GM12878 (cell line): Measurements from ENCODE around the gene EPO. TPM values are rescaled to one million over a fixed set of nuclear protein-coding genes. Genes with fewer than 3 reads are reported as not detected.
A peak's percentile ranks its signal among the peaks of the same experiment; 100 is the strongest.

Experiments used
- ATAC-seq: fragments of 200-7000 bp; cut with Tn5 transposase; 3 replicates; pipeline ENCODE4 v1.9.1; 2020; ENCODE audit warnings: mild to moderate bottlenecking, moderate library complexity
- BruUV-seq: library from RNA; stranded (reverse); fragments of 400-500 nt; replicated peaks from 2 replicates; lab custom pipeline; 2021; lab: Mats Ljungman, UMichigan
- CTCF ChIA-PET: fragments of 300-600 bp; sonication (Branson Sonifier 250); formaldehyde crosslinking; extraction: SDS; loops from one replicate; lab custom pipeline; 2021; ENCODE audit warnings: inconsistent platforms; lab: Yijun Ruan, JAX
- POLR2A ChIA-PET: fragments of 350-600 bp; formaldehyde crosslinking; extraction: SDS; loops from one replicate; lab custom pipeline; 2021; ENCODE audit warnings: inconsistent platforms; lab: Charles Lee
- RAD21 ChIA-PET: fragments of 300-600 bp; sonication (Branson Sonifier 250); formaldehyde crosslinking; loops from one replicate; lab custom pipeline; 2023; ENCODE audit warnings: antibody characterized with exemption; ENCODE audit not compliant: unreplicated experiment; lab: Charles Lee
- SMC1A ChIA-PET: fragments of 300-600 bp; sonication (Branson Sonifier 250); formaldehyde crosslinking; loops from one replicate; lab custom pipeline; 2023; ENCODE audit not compliant: unreplicated experiment, uncharacterized antibody; lab: Charles Lee
- DNase-seq: peaks from one replicate; pipeline ENCODE4 v3.0.0-alpha.2; 2011; ENCODE audit warnings: low read depth, low spot score
- FAIRE-seq: peaks from 3 replicates; lab custom pipeline; 2011; peaks lifted over from hg19 to GRCh38; lab: Jason Lieb, UNC
- H2AFZ ChIP-seq: 2 replicates; pipeline ENCODE4 v1.6.0; 2011; ENCODE audit warnings: low read depth, low read length, control low read depth; ENCODE audit not compliant: control insufficient read depth
- H3K27ac ChIP-seq: 2 replicates; pipeline ENCODE4 v1.5.1; 2011; ENCODE audit warnings: control low read depth; ENCODE audit not compliant: control insufficient read depth, insufficient read depth
- H3K27me3 ChIP-seq, 2 experiments: replicated peaks in 1 of 2; 2 replicates each; pipeline versions ENCODE4 v1.6.0 to v1.6.1; 2011; ENCODE audit warnings: low read length in 1 of 2; ENCODE audit not compliant: control insufficient read depth in 2 of 2, insufficient read depth in 2 of 2
- H3K36me3 ChIP-seq, 2 experiments: 2 replicates each; pipeline ENCODE4 v1.5.1; 2011; ENCODE audit warnings: low read length in 1 of 2; ENCODE audit not compliant: control insufficient read depth in 2 of 2, insufficient read depth in 2 of 2
- H3K4me1 ChIP-seq: 2 replicates; pipeline ENCODE4 v1.6.1; 2011; ENCODE audit warnings: mild to moderate bottlenecking, low read length, moderate library complexity, mixed read lengths; ENCODE audit not compliant: control insufficient read depth, insufficient read depth
- H3K4me2 ChIP-seq: 2 replicates; pipeline ENCODE4 v1.6.0; 2011; ENCODE audit warnings: control low read depth; ENCODE audit not compliant: control insufficient read depth, insufficient read depth
- H3K4me3 ChIP-seq: fragments of 200-600 bp; sonication (generic); 2 replicates; pipeline ENCODE4 v1.5.1; 2016
- H3K79me2 ChIP-seq: 2 replicates; pipeline ENCODE4 v1.6.0; 2011; ENCODE audit warnings: low read length; ENCODE audit not compliant: control insufficient read depth, insufficient read depth
- H3K9ac ChIP-seq: 2 replicates; pipeline ENCODE4 v1.8.0; 2011; ENCODE audit warnings: low read length, control low read depth, mixed read lengths; ENCODE audit not compliant: control insufficient read depth, insufficient read depth
- H3K9me3 ChIP-seq: replicated peaks from 3 replicates; pipeline ENCODE4 v1.5.1; 2011; ENCODE audit warnings: mild to moderate bottlenecking, low read length; ENCODE audit not compliant: control insufficient read depth, insufficient read depth
- H4K20me1 ChIP-seq: 2 replicates; pipeline ENCODE4 v1.6.0; 2011; ENCODE audit not compliant: control insufficient read depth, insufficient read depth
- MLLT1 ChIP-seq: fragments of 450-650 bp; IDR thresholded peaks from 2 replicates; pipeline ENCODE4 v1.6.1; 2016; ENCODE audit warnings: mild to moderate bottlenecking
- PML ChIP-seq: IDR thresholded peaks from 2 replicates; pipeline ENCODE4 v1.6.1; 2012; ENCODE audit warnings: low read length, inconsistent platforms
- POLR2A ChIP-seq: IDR thresholded peaks from 2 replicates; pipeline ENCODE4 v1.6.1; 2011; ENCODE audit warnings: low read depth, mild to moderate bottlenecking, low read length
- POLR2AphosphoS2 ChIP-seq: IDR thresholded peaks from 2 replicates; pipeline ENCODE4 v1.6.1; 2011; ENCODE audit warnings: low read depth, mild to moderate bottlenecking, low read length, improper control_type of control experiment, moderate library complexity
- POLR2AphosphoS5 ChIP-seq: IDR thresholded peaks from 2 replicates; pipeline ENCODE4 v1.6.1; 2011; ENCODE audit warnings: mild to moderate bottlenecking, low read length, inconsistent platforms
- SMC3 ChIP-seq: IDR thresholded peaks from 2 replicates; pipeline ENCODE4 v1.6.1; 2011; ENCODE audit warnings: low read length, improper control_type of control experiment, borderline replicate concordance
- SP1 ChIP-seq: IDR thresholded peaks from one replicate; pipeline ENCODE4 v1.6.1; 2011; ENCODE audit warnings: low read depth, low read length
- TAF1 ChIP-seq: IDR thresholded peaks from 2 replicates; pipeline ENCODE4 v1.6.1; 2011; ENCODE audit warnings: mild to moderate bottlenecking, low read depth, low read length, borderline replicate concordance
- ZBTB4 ChIP-seq: fragments of 450-650 bp; formaldehyde crosslinking; IDR thresholded peaks from 2 replicates; pipeline ENCODE4 v1.4.0; 2022; ENCODE audit warnings: mild to moderate bottlenecking, moderate library complexity
- WGBS: methylation state at CpG from one replicate; pipeline ENCODE4 v1.1.6; 2016; ENCODE audit warnings: low lambda C conversion rate; ENCODE audit not compliant: insufficient replicate concordance, insufficient coverage; ENCODE audit errors: missing lambda C conversion rate; 5-methylcytosine and 5-hydroxymethylcytosine counted together
- in situ Hi-C: fragments of 300-500 bp; cut with MboI; formaldehyde crosslinking; loops from 9 replicates; pipeline ENCODE4 v1.14.3; 2018; ENCODE audit warnings: mixed read lengths
- intact Hi-C: fragments of 100-400 bp; cut with micrococcal nuclease; formaldehyde crosslinking; loops from one replicate; pipeline ENCODE4 v1.14.2; 2022; ENCODE audit not compliant: unreplicated experiment
- polyA plus RNA-seq, 11 experiments: library from polyadenylated mRNA; depleted of rRNA in 4 of 11; unstranded in 6 of 11; stranded (reverse) in 5 of 11; fragments of >200 nt; fragmentation: Nextera tagmentation in 4 of 11; fragmentation: Illumina TruSeq in 1 of 11; extraction: Ambion mirVana in 4 of 11; extraction: Trizol in 1 of 11; gene quantifications; 1 replicate in 1 of 11; 2 replicates in 10 of 11; pipeline versions ENCODE4 v1.2.1 to v1.2.3, GENCODE V29; 2011 to 2016; ENCODE audit warnings: inconsistent platforms in 2 of 11, missing spikeins in 2 of 11, low read depth in 1 of 11
- total RNA-seq, 4 experiments: library from RNA; depleted of rRNA in 3 of 4; stranded (reverse); fragments of >200 nt in 3 of 4; fragmentation: Illumina TruSeq in 1 of 4; extraction: Trizol in 1 of 4; gene quantifications; 2 replicates each; pipeline versions ENCODE4 v1.2.1 to v1.2.3, GENCODE V29; 2013 to 2021

The EPO gene
- total and polyA plus RNA-seq, 10 of the 15 experiments (the other 5 are each of a cell fraction or from before 2014, with no cell fraction given) = 0.06 to 0.19 TPM; not detected in 8

- H3K4me3 ChIP-seq = no peak overlapping the region
- RAD21 ChIA-PET = no interaction called here
- 0 out of 2 replicates have a peak, but pooled peaks cover 3% of the 10 kb centered on the region for H4K20me1 ChIP-seq
- DNase-seq (no peak), FAIRE-seq (no peak), ATAC-seq (no peak)
- H3K9ac ChIP-seq = no peak overlapping the region
- no peak overlapping the region for H3K27ac ChIP-seq
- H3K79me2 ChIP-seq = peaks cover 24% of the 10 kb centered on the region
- no peak overlapping the region for H2AFZ ChIP-seq
- TSS peak; percentile 63 for BruUV-seq
- H3K9me3 ChIP-seq = no peaks in the 10 kb centered on the region
- POLR2A ChIA-PET = no interaction called here
- SMC1A ChIA-PET = interaction anchor here (1.1 kb wide), 1 partner anchor 197 kb away, joined by 3 read pairs; no protein-coding TSS in a partner anchor
- CTCF ChIA-PET = interaction anchor here (6.3 kb wide), 1 partner anchor 12 kb away, joined by 57 read pairs; no protein-coding TSS in a partner anchor
- in situ Hi-C loops (loop anchor here (25.0 kb wide), 1 partner anchor 216 kb away; the partner anchor contains the start of gene SPACDR), intact Hi-C loops (no loop called here)
- no peaks in the 10 kb centered on the region for H3K27me3 ChIP-seq
- H3K36me3 ChIP-seq = peaks cover 4 to 44% of the 10 kb centered on the region in 2 experiments; a peak in 3 of 4 replicates
- TF ChIP-seq SMC3 = no peak
- no peak for TF ChIP-seq SP1
- no peak for TF ChIP-seq ZBTB4 (CRISPR knock-in tag)
- TF ChIP-seq TAF1 = no peak
- peak; percentile 73; the same call in 1 of the 2 replicates for TF ChIP-seq POLR2A
- peak; percentile 51; the same call in 1 of the 2 replicates for TF ChIP-seq POLR2AphosphoS5
- peak; percentile 62; the same call in 1 of the 2 replicates for TF ChIP-seq POLR2AphosphoS2
- 0 out of 2 replicates have a peak, but pooled peaks have one; percentile 16 for TF ChIP-seq PML
- TF ChIP-seq MLLT1 = peak; percentile 19; the same call in 1 of the 2 replicates
- H3K4me2 ChIP-seq = no peak overlapping the region
- WGBS = 91% methylated on average over 35 of the region's 35 CpGs
- H3K4me1 ChIP-seq = no peaks in the 10 kb centered on the region
Observed at GRCh38 chr7:100678291-100678984, 41.8 kb upstream of the EPO start.
